HCT116 (cell line): ENCODE measurements around the gene EME1. TPM values are rescaled to one million over a fixed set of nuclear protein-coding genes. Genes with fewer than 3 reads are reported as not detected.

Experiments used
- ATAC-seq: fragments of 200-7000 bp; cut with Tn5 transposase; 2 replicates; pipeline ENCODE4 v1.9.1; 2020; ENCODE audit warnings: mild to moderate bottlenecking, moderate library complexity
- BruUV-seq: library from RNA; stranded (reverse); fragments of 400-500 nt; replicated peaks from 2 replicates; lab custom pipeline; 2021; lab: Mats Ljungman, UMichigan
- CTCF ChIA-PET: fragments of 300-600 bp; sonication (Branson Sonifier 250); formaldehyde crosslinking; loops from one replicate; lab custom pipeline; 2021; ENCODE audit warnings: antibody characterized with exemption; lab: Charles Lee
- POLR2A ChIA-PET: fragments of 300-600, 350-600 bp; sonication (Branson Sonifier 250); formaldehyde crosslinking; loops from one replicate; lab custom pipeline; 2021; ENCODE audit warnings: antibody characterized with exemption; lab: Charles Lee
- RAD21 ChIA-PET, 2 experiments: fragments of 300-600 bp; sonication (Branson Sonifier 250); formaldehyde crosslinking; loops; one replicate each; lab custom pipeline; 2023; ENCODE audit warnings: low total read pairs in 2 of 2; ENCODE audit not compliant: uncharacterized antibody in 2 of 2, unreplicated experiment in 2 of 2, low non-redundant PET in 1 of 2; lab: Charles Lee
- DNase-seq: peaks from one replicate; pipeline ENCODE4 v3.0.0-alpha.2; 2010; ENCODE audit warnings: low read depth, low spot score
- H2AFZ ChIP-seq: fragments of 200-600 bp; shearing (Covaris generic), sonication (generic); 2 replicates; pipeline ENCODE4 v1.6.1; 2017; ENCODE audit warnings: low read depth, mixed run types, mixed read lengths, antibody characterized with exemption, low read length; ENCODE audit not compliant: poor library complexity, severe bottlenecking
- H3K27ac ChIP-seq: 2 replicates; pipeline ENCODE4 v1.5.1; 2012; ENCODE audit warnings: low read depth, low read length
- H3K27me3 ChIP-seq: fragments of 200-600 bp; sonication (generic); 2 replicates; pipeline ENCODE4 v1.6.1; 2016; ENCODE audit warnings: mixed run types, low read length, mixed read lengths; ENCODE audit not compliant: insufficient read depth
- H3K36me3 ChIP-seq, 2 experiments: fragments of 200-500 bp in 1 of 2; fragments of 200-600 bp in 1 of 2; sonication (Bioruptor generic) in 1 of 2; sonication (generic) in 1 of 2; 2 replicates each; pipeline versions ENCODE4 v1.5.1 to v1.6.1; 2014 to 2016; ENCODE audit warnings: low read length in 2 of 2, inconsistent platforms in 1 of 2, mixed read lengths in 1 of 2, mixed run types in 1 of 2; ENCODE audit not compliant: insufficient read depth in 2 of 2, control insufficient read depth in 1 of 2
- H3K4me1 ChIP-seq, 2 experiments: fragments of 200-600 bp in 1 of 2; sonication (generic) in 1 of 2; 2 replicates each; pipeline versions ENCODE4 v1.5.1 to v1.6.1; 2012 to 2017; ENCODE audit warnings: low read length in 2 of 2, inconsistent platforms in 1 of 2, mild to moderate bottlenecking in 1 of 2, mixed read lengths in 1 of 2, mixed run types in 1 of 2, moderate library complexity in 1 of 2; ENCODE audit not compliant: insufficient read depth in 2 of 2, control insufficient read depth in 1 of 2
- H3K4me2 ChIP-seq: fragments of 200-600 bp; sonication (generic); 2 replicates; pipeline ENCODE4 v1.6.1; 2017; ENCODE audit warnings: mixed run types, low read length, mixed read lengths
- H3K4me3 ChIP-seq, 2 experiments: fragments of 200-600 bp in 1 of 2; sonication (generic) in 1 of 2; replicated peaks in 1 of 2; 2 replicates each; pipeline ENCODE4 v1.5.1; 2011 to 2016; ENCODE audit warnings: low read length in 2 of 2, control low read depth in 1 of 2, low read depth in 1 of 2, mild to moderate bottlenecking in 1 of 2, mixed read lengths in 1 of 2, mixed run types in 1 of 2
- H3K79me2 ChIP-seq: fragments of 200-600 bp; sonication (generic); 2 replicates; pipeline ENCODE4 v1.6.1; 2017; ENCODE audit warnings: mild to moderate bottlenecking, mixed run types, low read length, moderate library complexity, mixed read lengths; ENCODE audit not compliant: insufficient read depth
- H3K9ac ChIP-seq: fragments of 200-600 bp; sonication (generic); 2 replicates; pipeline ENCODE4 v1.6.1; 2016; ENCODE audit warnings: low read length, mixed read lengths
- H3K9me2 ChIP-seq: fragments of 200-600 bp; sonication (generic), shearing (Covaris generic); 2 replicates; pipeline ENCODE4 v1.6.1; 2017; ENCODE audit warnings: mixed run types, mild to moderate bottlenecking, moderate library complexity; ENCODE audit not compliant: insufficient read depth
- H3K9me3 ChIP-seq, 2 experiments: fragments of 200-500 bp in 1 of 2; fragments of 200-600 bp in 1 of 2; sonication (Bioruptor generic) in 1 of 2; sonication (generic) in 1 of 2; 2 replicates each; pipeline ENCODE4 v1.6.1; 2014 to 2017; ENCODE audit warnings: low read length in 2 of 2, mixed read lengths in 2 of 2, inconsistent platforms in 1 of 2, low read depth in 1 of 2, mild to moderate bottlenecking in 1 of 2, mixed run types in 1 of 2, moderate library complexity in 1 of 2; ENCODE audit not compliant: control insufficient read depth in 1 of 2, insufficient read depth in 1 of 2
- H4K20me1 ChIP-seq: fragments of 200-600 bp; sonication (generic), shearing (Covaris generic); 2 replicates; pipeline ENCODE4 v1.6.1; 2017; ENCODE audit warnings: mixed run types, mild to moderate bottlenecking, moderate library complexity; ENCODE audit not compliant: insufficient read depth
- EZH2 ChIP-seq: fragments of 200-600 bp; sonication (generic); IDR thresholded peaks from 2 replicates; pipeline ENCODE4 v1.6.1; 2017; ENCODE audit warnings: antibody characterized with exemption, mixed run types
- JUND ChIP-seq: IDR thresholded peaks from 2 replicates; pipeline ENCODE4 v1.6.1; 2012
- MAX ChIP-seq: IDR thresholded peaks from 2 replicates; pipeline ENCODE4 v1.6.1; 2012
- POLR2AphosphoS5 ChIP-seq: IDR thresholded peaks from 2 replicates; pipeline ENCODE4 v1.6.1; 2011; ENCODE audit warnings: mild to moderate bottlenecking, low read depth, low read length, moderate library complexity
- SIN3A ChIP-seq: IDR thresholded peaks from 2 replicates; pipeline ENCODE4 v1.6.1; 2012; ENCODE audit warnings: low read depth
- SP1 ChIP-seq: IDR thresholded peaks from 2 replicates; pipeline ENCODE4 v1.6.1; 2012; ENCODE audit warnings: low read depth
- SRF ChIP-seq: IDR thresholded peaks from 2 replicates; pipeline ENCODE4 v1.6.1; 2012; ENCODE audit warnings: low read depth
- YY1 ChIP-seq: IDR thresholded peaks from 2 replicates; pipeline ENCODE4 v1.6.1; 2011; ENCODE audit warnings: low read length, low read depth, moderate library complexity, mild to moderate bottlenecking; ENCODE audit not compliant: insufficient replicate concordance; ENCODE audit errors: extremely low read depth
- intact Hi-C: fragments of 100-400 bp; cut with micrococcal nuclease; formaldehyde crosslinking; loops from 2 replicates; pipeline ENCODE4 v1.10.0; 2022
- total RNA-seq: library from RNA; stranded (reverse); gene quantifications from one replicate; pipeline ENCODE4 v1.2.1, GENCODE V29; 2021; ENCODE audit not compliant: unreplicated experiment

Gene EME1
- total RNA-seq, 1 experiment from 2014 or later: 31.8 TPM

- Histone ChIP-seq H3K36me3 (peaks cover 25 to 35% of the 10 kb centered on the region in 2 experiments; a peak in 3 of 4 replicates), H3K27ac (no peak overlapping the region; the same call in 1 of the 2 replicates)
- 0 out of 2 replicates have a peak, but pooled peaks have one; percentile 28 for TF ChIP-seq POLR2AphosphoS5
- no peak for TF ChIP-seq JUND
- TF ChIP-seq, all 23 proteins: peak for 1
- Histone ChIP-seq H3K9me2 (no peaks in the 10 kb centered on the region), H2AFZ (no peak overlapping the region), H3K4me2 (no peak overlapping the region), H3K9me3 (no peaks in the 10 kb centered on the region), H3K4me3 (no peak overlapping the region), H3K79me2 (peaks cover 42% of the 10 kb centered on the region), H4K20me1 (no peaks in the 10 kb centered on the region), H3K4me1 (peaks cover 5 to 16% of the 10 kb centered on the region in 2 experiments), H3K9ac (no peak overlapping the region), H3K27me3 (no peaks in the 10 kb centered on the region)
- no peak for DNase-seq
- BruUV-seq: no TSS peak
- CTCF ChIA-PET: interaction anchor here (2.4 kb wide), 1 partner anchor 10 kb away, joined by 9 read pairs; no protein-coding TSS in a partner anchor
- RAD21 ChIA-PET: no interaction called here
- ATAC-seq: no peak
- POLR2A ChIA-PET: interaction anchor here (0.9 kb wide), 1 partner anchor 251 kb away, joined by 3 read pairs; no protein-coding TSS in a partner anchor
- intact Hi-C loops: no loop called here
These were observed 20.8 kb upstream of the EME1 start for GRCh38 chr17:50352072-50352692.

- Histone ChIP-seq H3K27me3 (no peaks in the 10 kb centered on the region), H3K9me2 (no peaks in the 10 kb centered on the region), H3K4me2 (no peak overlapping the region), H3K4me1 (peaks cover 0 to 8% of the 10 kb centered on the region in 2 experiments; a peak in 1 of 4 replicates), H4K20me1 (no peaks in the 10 kb centered on the region), H3K9ac (no peak overlapping the region), H3K4me3 (no peak overlapping the region), H3K27ac (no peak overlapping the region; the same call in 1 of the 2 replicates), H3K36me3 (peaks cover 30 to 40% of the 10 kb centered on the region in 2 experiments; a peak in 3 of 4 replicates), H2AFZ (no peak overlapping the region), H3K9me3 (no peaks in the 10 kb centered on the region), H3K79me2 (peaks cover 34% of the 10 kb centered on the region)
- no peak for DNase-seq
- TF ChIP-seq SIN3A (no peak), SP1 (no peak), SRF (no peak), EZH2 (no peak), YY1 (no peak), MAX (no peak)
- CTCF ChIA-PET: interaction anchor here (1.4 to 2.4 kb wide), 2 partner anchors 9 to 153 kb away, joined by 3 to 9 read pairs; no protein-coding TSS in a partner anchor
- BruUV-seq: no TSS peak
- intact Hi-C loops: no loop called here
- RAD21 ChIA-PET: no interaction called here
- POLR2A ChIA-PET: interaction anchor here (0.9 kb wide), 1 partner anchor 250 kb away, joined by 3 read pairs; no protein-coding TSS in a partner anchor
- ATAC-seq: no peak
These were observed 20.1 kb upstream of the EME1 start for GRCh38 chr17:50352693-50353599.
